ENCODE data around the gene NPLOC4. TPM values are rescaled to one million over a fixed set of nuclear protein-coding genes. Genes with fewer than 3 reads are reported as not detected.

NPLOC4 gene
- total and polyA plus RNA-seq, 2 of the 8 experiments (the other 6 are each of a cell fraction or from before 2014, with no cell fraction given), result 70.7 to 92.7 TPM

GRCh38 chr17:81553616-81554181 is 83.2 kb downstream of the NPLOC4 start:
- Histone ChIP-seq H4K20me1 (replicated peaks in 1 of 2; ENCODE audit: control insufficient read depth in 1 of 2, insufficient read depth in 2 of 2, low read length in 2 of 2) (peaks cover 3 to 17% of the 10 kb centered on the region in 2 experiments), H2BK120ac (replicated peaks; ENCODE audit: low read depth, low read length) (no peak overlapping the region), H4K91ac (replicated peaks; ENCODE audit: insufficient read length, low read length) (no peak overlapping the region), H3K4me1 (replicated peaks in 1 of 4; ENCODE audit: control insufficient read depth in 3 of 4, insufficient read depth in 4 of 4, low read length in 3 of 4) (peaks cover 3 to 17% (median 8%) of the 10 kb centered on the region in 4 experiments), H3K9ac (replicated peaks in 1 of 4; ENCODE audit: extremely low read depth in 1 of 4, low read depth in 3 of 4, low read length in 3 of 4) (peak overlapping the region in 3 of 4 experiments; percentile 16 to 74 (median 28); a peak in 3 of 7 replicates), H3K14ac (ENCODE audit: insufficient read length) (no peak overlapping the region), H3K4ac (replicated peaks; ENCODE audit: insufficient read length, low read depth, low read length) (no peak overlapping the region), H3K23me2 (ENCODE audit: low read depth, low read length) (peaks cover 9% of the 10 kb centered on the region; the same call in 1 of the 2 replicates), H2BK20ac (ENCODE audit: low read length) (no peak overlapping the region), H3K9me3 (ENCODE audit: insufficient read depth in 2 of 2, low read depth in 1 of 2, low read length in 1 of 2) (no peaks in the 10 kb centered on the region), H2BK12ac (ENCODE audit: low read depth, low read length) (no peak overlapping the region), H3K4me3 (ENCODE audit: extremely low read depth in 1 of 4, insufficient read depth in 2 of 4, low read depth in 3 of 4, low read length in 4 of 4) (peak overlapping the region; percentile 69 to 94 (median 84)), H3K4me2 (ENCODE audit: insufficient read depth in 1 of 2, low read depth in 2 of 2, low read length in 2 of 2) (peak overlapping the region; percentile 85 to 87), H4K8ac (ENCODE audit: extremely low read depth, insufficient read depth, low read length) (no peak overlapping the region), H2BK5ac (ENCODE audit: low read depth, low read length) (no peak overlapping the region), H3K27ac (ENCODE audit: low read depth, low read length) (peak overlapping the region; percentile 13; the same call in 1 of the 2 replicates), H3K23ac (ENCODE audit: insufficient read length) (no peak overlapping the region), H3K36me3 (ENCODE audit: control insufficient read depth in 2 of 4, insufficient read depth in 4 of 4, low read length in 3 of 4) (peaks cover 0 to 14% (median 9%) of the 10 kb centered on the region in 4 experiments; a peak in 6 of 8 replicates), H3K27me3 (replicated peaks in 1 of 4; ENCODE audit: control insufficient read depth in 3 of 4, extremely low read depth in 1 of 4, insufficient read depth in 3 of 4, low read length in 3 of 4) (no peaks in the 10 kb centered on the region), H2AK5ac (ENCODE audit: low read depth, low read length) (0 out of 2 replicates have a peak overlapping the region, but pooled peaks have one; percentile 14), H3K18ac (ENCODE audit: extremely low read depth, low read length) (no peak overlapping the region), H2AFZ (ENCODE audit: low read length) (no peak overlapping the region), H3K79me2 (ENCODE audit: control insufficient read depth in 1 of 2, insufficient read depth in 2 of 2, low read length in 2 of 2) (peaks cover 0 to 10% of the 10 kb centered on the region in 2 experiments; a peak in 1 of 4 replicates), H3K56ac (replicated peaks; ENCODE audit: insufficient read length, low read depth, low read length) (no peak overlapping the region), H2BK15ac (ENCODE audit: low read length) (no peak overlapping the region), H3K79me1 (ENCODE audit: low read depth, low read length) (peaks cover 4% of the 10 kb centered on the region; the same call in 1 of the 2 replicates), H4K5ac (ENCODE audit: insufficient read length, low read depth, low read length) (no peak overlapping the region)
- POLR2A ChIA-PET (ENCODE audit: partially characterized antibody), result interaction anchor here (1.1 to 2.7 kb wide), 5 partner anchors 15 to 112 kb away, joined by 3 to 12 read pairs (median 3); no protein-coding TSS in a partner anchor
- CTCF ChIA-PET (ENCODE audit: partially characterized antibody), result interaction anchor here (0.6 kb wide), 1 partner anchor 16 kb away, joined by 4 read pairs; no protein-coding TSS in a partner anchor
- TF ChIP-seq SIRT6 (IDR thresholded peaks at IDR 0.05; ENCODE audit: low read length), result peak; percentile 32
- no peak for TF ChIP-seq SP2 (IDR thresholded peaks at IDR 0.05; ENCODE audit: low read length)
- no peak for TF ChIP-seq RBBP5 (IDR thresholded peaks at IDR 0.05; ENCODE audit: borderline replicate concordance, low read depth, low read length)
- 80% methylated on average over 24 of the region's 24 CpGs; no CpG with 5 or more reads in 1 of the 2 experiments for WGBS, 2 experiments (ENCODE audit: extremely low coverage in 1 of 2, insufficient coverage in 1 of 2, insufficient read length in 1 of 2, insufficient replicate concordance in 2 of 2, low coverage in 1 of 2, low lambda C conversion rate in 2 of 2, missing lambda C conversion rate in 1 of 2)
- DNase-seq (ENCODE audit: low read depth in 1 of 2, low spot score in 2 of 2) (no peak), FAIRE-seq (no peak)

Measured in H1 (cell line).